ENCODE measurements around the gene ABCA1.

Gene ABCA1

DNA sequence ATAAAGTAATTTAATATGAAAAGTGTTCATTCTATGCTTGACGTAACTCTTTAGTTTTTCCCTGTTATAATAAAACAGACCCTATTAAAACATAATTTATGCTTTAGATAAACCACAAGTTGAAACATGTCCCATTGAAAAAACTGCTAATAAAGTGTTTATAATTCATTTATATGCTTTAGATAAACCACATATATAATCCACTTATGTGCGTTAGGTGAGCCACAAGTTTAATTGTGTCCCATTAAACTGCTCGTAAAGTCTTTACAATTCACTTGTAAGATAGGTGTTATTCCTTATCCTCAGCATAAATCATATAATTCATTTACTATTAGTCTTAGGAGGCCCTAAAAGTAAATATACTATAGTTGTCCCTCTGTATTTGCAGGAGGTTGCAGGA is 160.4 kb downstream of the ABCA1 start:
- no peak overlapping the region for H3K4me3 ChIP-seq (ENCODE audit: low read length in 2 of 2)
- H3K36me3 ChIP-seq (ENCODE audit: control insufficient read depth in 2 of 2, insufficient read depth in 2 of 2, low read length in 2 of 2), result no peaks in the 10 kb centered on the region
- H3K9ac ChIP-seq (ENCODE audit: low read length in 2 of 2), result no peak overlapping the region
- no peaks in the 10 kb centered on the region for H3K9me3 ChIP-seq (ENCODE audit: control insufficient read depth in 2 of 2, low read length in 2 of 2)
- H3K27me3 ChIP-seq (ENCODE audit: control insufficient read depth in 1 of 2, insufficient read depth in 2 of 2, low read length in 2 of 2), result no peaks in the 10 kb centered on the region
- no peak overlapping the region for H3K27ac ChIP-seq (ENCODE audit: low read length)
- H3K4me1 ChIP-seq (ENCODE audit: control insufficient read depth, insufficient read depth, low read length), result peaks cover 4% of the 10 kb centered on the region

DNA sequence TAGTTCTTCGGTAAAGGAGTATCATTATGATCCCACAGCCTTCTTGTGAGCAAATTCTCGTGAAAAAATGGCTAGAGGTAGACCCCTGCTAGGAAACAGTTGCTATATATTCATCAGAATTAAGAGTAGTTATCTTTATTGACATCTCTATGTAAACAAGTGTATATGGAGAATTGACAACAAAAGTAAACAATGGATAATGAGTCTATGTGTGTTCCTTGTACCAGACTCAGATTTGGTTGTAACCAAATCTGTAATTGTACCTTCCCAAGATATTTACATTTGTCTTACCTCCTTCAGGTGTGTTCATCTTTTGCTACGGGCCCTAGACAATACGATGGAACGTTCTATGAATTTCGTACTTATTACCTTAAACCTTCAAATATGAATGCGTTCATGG is 161.9 kb downstream of the ABCA1 start:
- Histone ChIP-seq H3K9ac (ENCODE audit: low read length in 2 of 2) (no peak overlapping the region), H3K9me3 (ENCODE audit: control insufficient read depth in 2 of 2, low read length in 2 of 2) (no peaks in the 10 kb centered on the region), H3K27me3 (ENCODE audit: control insufficient read depth in 1 of 2, insufficient read depth in 2 of 2, low read length in 2 of 2) (no peaks in the 10 kb centered on the region), H3K4me3 (ENCODE audit: low read length in 2 of 2) (no peak overlapping the region), H3K4me1 (ENCODE audit: control insufficient read depth, insufficient read depth, low read length) (peaks cover 4% of the 10 kb centered on the region), H3K27ac (ENCODE audit: low read length) (no peak overlapping the region), H3K36me3 (ENCODE audit: control insufficient read depth in 2 of 2, insufficient read depth in 2 of 2, low read length in 2 of 2) (no peaks in the 10 kb centered on the region)

- H3K4me1 ChIP-seq (ENCODE audit: control insufficient read depth, insufficient read depth, low read length), result peaks cover 4% of the 10 kb centered on the region
- no peak overlapping the region for H3K27ac ChIP-seq (ENCODE audit: low read length)
- no peaks in the 10 kb centered on the region for H3K9me3 ChIP-seq (ENCODE audit: control insufficient read depth in 2 of 2, low read length in 2 of 2)
- no peaks in the 10 kb centered on the region for H3K36me3 ChIP-seq (ENCODE audit: control insufficient read depth in 2 of 2, insufficient read depth in 2 of 2, low read length in 2 of 2)
- H3K4me3 ChIP-seq (ENCODE audit: low read length in 2 of 2), result no peak overlapping the region
- no peak overlapping the region for H3K9ac ChIP-seq (ENCODE audit: low read length in 2 of 2)
- H3K27me3 ChIP-seq (ENCODE audit: control insufficient read depth in 1 of 2, insufficient read depth in 2 of 2, low read length in 2 of 2), result no peaks in the 10 kb centered on the region
Measured at GRCh38 chr9:104765138-104765537, 162.8 kb downstream of the ABCA1 start.

DNA sequence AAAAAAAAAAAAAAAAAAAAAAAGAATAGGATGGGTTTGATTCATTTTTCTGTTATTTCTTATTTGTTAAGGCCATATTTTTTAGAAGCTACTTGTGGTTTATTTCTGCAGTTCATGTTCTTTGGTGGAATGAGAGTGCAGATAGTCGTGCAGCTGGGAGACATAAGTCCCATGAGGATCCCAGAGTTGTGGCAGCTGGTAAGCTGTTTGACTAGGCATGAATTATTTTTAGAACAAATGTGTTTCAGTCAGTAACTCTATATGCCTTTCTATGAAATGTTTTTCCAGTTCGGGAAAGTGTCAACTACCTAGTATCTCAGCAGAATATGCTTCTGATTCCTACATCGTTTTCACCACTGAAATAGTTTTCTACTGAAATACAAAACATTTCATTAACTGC is 169.0 kb downstream of the ABCA1 start:
- Histone ChIP-seq H3K27me3 (ENCODE audit: control insufficient read depth in 1 of 2, insufficient read depth in 2 of 2, low read length in 2 of 2) (no peaks in the 10 kb centered on the region), H3K27ac (ENCODE audit: low read length) (no peak overlapping the region), H3K36me3 (ENCODE audit: control insufficient read depth in 2 of 2, insufficient read depth in 2 of 2, low read length in 2 of 2) (peaks cover 0 to 6% of the 10 kb centered on the region in 2 donors), H3K9me3 (ENCODE audit: control insufficient read depth in 2 of 2, low read length in 2 of 2) (no peaks in the 10 kb centered on the region), H3K9ac (ENCODE audit: low read length in 2 of 2) (no peak overlapping the region), H3K4me3 (ENCODE audit: low read length in 2 of 2) (no peak overlapping the region), H3K4me1 (ENCODE audit: control insufficient read depth, insufficient read depth, low read length) (no peaks in the 10 kb centered on the region)

GRCh38 chr9:104750185-104750767 is 177.7 kb downstream of the ABCA1 start:
- H3K36me3 ChIP-seq (ENCODE audit: control insufficient read depth in 2 of 2, insufficient read depth in 2 of 2, low read length in 2 of 2), result peaks cover 0 to 3% of the 10 kb centered on the region in 2 donors
- no peaks in the 10 kb centered on the region for H3K4me1 ChIP-seq (ENCODE audit: control insufficient read depth, insufficient read depth, low read length)
- H3K9ac ChIP-seq (ENCODE audit: low read length in 2 of 2), result no peak overlapping the region
- H3K4me3 ChIP-seq (ENCODE audit: low read length in 2 of 2), result no peak overlapping the region
- no peaks in the 10 kb centered on the region for H3K27me3 ChIP-seq (ENCODE audit: control insufficient read depth in 1 of 2, insufficient read depth in 2 of 2, low read length in 2 of 2)
- no peaks in the 10 kb centered on the region for H3K9me3 ChIP-seq (ENCODE audit: control insufficient read depth in 2 of 2, low read length in 2 of 2)
- no peak overlapping the region for H3K27ac ChIP-seq (ENCODE audit: low read length)

DNA sequence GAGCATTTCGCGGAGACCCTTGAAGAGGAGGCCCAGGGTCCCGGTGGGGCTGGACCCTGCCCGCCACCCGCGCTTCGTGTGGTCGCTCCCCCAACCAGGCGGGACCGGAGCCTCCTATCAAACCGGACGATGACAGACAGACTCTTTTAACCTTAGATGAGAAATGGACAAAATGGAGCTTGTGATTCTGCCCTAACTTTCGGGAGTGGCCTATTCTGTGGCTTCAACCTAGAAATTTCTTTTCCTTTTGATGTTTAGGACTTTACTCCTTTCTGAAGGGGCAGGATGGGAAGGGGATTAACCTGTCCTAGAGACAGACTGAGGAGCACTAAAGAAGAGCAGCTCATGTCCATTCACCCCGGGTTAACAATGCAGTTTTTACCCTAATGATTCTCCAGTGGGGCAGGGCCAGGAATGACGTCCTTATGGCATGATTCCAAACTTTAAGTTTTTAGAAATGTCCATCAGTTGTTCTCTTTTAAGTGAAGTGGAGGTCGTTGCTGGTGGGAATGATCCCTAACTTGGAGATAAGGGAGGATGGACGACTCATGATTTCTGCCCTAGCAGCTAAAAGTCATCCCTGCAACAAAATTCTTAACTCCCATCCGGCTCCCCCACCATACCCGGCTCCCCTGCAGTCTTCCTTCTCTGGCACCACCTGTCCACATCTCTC is 179.5 kb downstream of the ABCA1 start:
- H3K27ac ChIP-seq (ENCODE audit: low read length), result peak overlapping the region; percentile 42
- H3K36me3 ChIP-seq (ENCODE audit: control insufficient read depth in 2 of 2, insufficient read depth in 2 of 2, low read length in 2 of 2), result no peaks in the 10 kb centered on the region
- peak overlapping the region; percentile 83 to 93 for H3K4me3 ChIP-seq (ENCODE audit: low read length in 2 of 2)

DNA sequence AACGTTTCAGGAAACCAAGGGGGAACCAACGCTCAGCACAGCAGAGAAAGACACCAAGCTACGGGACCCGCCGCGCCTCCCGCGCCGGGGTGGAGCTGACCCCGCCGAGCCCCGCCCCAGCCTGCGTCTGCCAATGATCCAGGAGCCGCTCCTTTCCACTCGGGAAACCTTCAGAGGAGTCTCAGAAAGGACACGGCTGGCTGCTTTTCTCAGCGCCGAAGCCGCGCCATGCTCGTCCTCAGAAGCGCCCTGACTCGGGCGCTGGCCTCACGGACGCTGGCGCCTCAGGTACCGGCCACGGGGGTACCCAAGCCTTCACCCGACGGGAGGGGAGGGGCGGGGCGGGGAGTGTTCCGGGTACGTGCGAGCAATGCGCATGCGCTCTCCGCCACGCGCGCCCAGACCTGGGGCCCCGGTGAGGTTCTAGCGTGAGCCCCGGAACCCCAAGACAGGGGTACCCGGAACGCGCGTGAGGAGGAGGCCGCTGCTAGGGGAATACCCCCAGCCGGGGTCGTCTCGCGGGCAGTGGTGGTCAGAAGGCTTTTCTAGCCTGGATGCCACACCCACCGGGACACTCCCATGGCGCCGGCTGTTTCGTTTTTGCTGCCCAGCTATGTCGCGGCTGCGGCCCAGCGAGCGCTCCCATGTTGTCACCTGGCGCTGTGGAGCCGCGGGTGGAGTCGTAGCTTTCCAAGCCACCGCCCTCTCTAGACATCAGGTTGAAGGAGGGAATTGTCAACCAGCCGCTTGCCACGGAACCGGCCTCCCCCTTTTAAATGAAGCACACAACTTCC is 180.2 kb downstream of the ABCA1 start, which contains the start of gene NIPSNAP3A:
Gene NIPSNAP3A, plus strand, starts transcription at position 119 of the 794 bp plus-strand sequence. Its CDS starts 110 bp downstream, at position 229.
- Histone ChIP-seq H3K36me3 (ENCODE audit: control insufficient read depth in 2 of 2, insufficient read depth in 2 of 2, low read length in 2 of 2) (no peaks in the 10 kb centered on the region), H3K27ac (ENCODE audit: low read length) (peak within 1 kb of the TSS; percentile 42), H3K4me3 (ENCODE audit: low read length in 2 of 2) (peak within 1 kb of the TSS; percentile 83 to 93), H3K9ac (ENCODE audit: low read length in 2 of 2) (peak within 1 kb of the TSS; percentile 68 to 80), H3K27me3 (ENCODE audit: control insufficient read depth in 1 of 2, insufficient read depth in 2 of 2, low read length in 2 of 2) (no peaks in the 10 kb centered on the region), H3K9me3 (ENCODE audit: control insufficient read depth in 2 of 2, low read length in 2 of 2) (no peaks in the 10 kb centered on the region), H3K4me1 (ENCODE audit: control insufficient read depth, insufficient read depth, low read length) (no peaks in the 10 kb centered on the region)

More for the DNA sequence above, 179.5 kb downstream of the ABCA1 start:
- peak overlapping the region; percentile 68 to 80 for H3K9ac ChIP-seq (ENCODE audit: low read length in 2 of 2)
- H3K27me3 ChIP-seq (ENCODE audit: control insufficient read depth in 1 of 2, insufficient read depth in 2 of 2, low read length in 2 of 2), result no peaks in the 10 kb centered on the region
- no peaks in the 10 kb centered on the region for H3K4me1 ChIP-seq (ENCODE audit: control insufficient read depth, insufficient read depth, low read length)
- no peaks in the 10 kb centered on the region for H3K9me3 ChIP-seq (ENCODE audit: control insufficient read depth in 2 of 2, low read length in 2 of 2)

GRCh38 chr9:104747245-104747564 is 180.8 kb downstream of the ABCA1 start:
- H3K27me3 ChIP-seq (ENCODE audit: control insufficient read depth in 1 of 2, insufficient read depth in 2 of 2, low read length in 2 of 2), result no peaks in the 10 kb centered on the region
- H3K36me3 ChIP-seq (ENCODE audit: control insufficient read depth in 2 of 2, insufficient read depth in 2 of 2, low read length in 2 of 2), result no peaks in the 10 kb centered on the region
- peak overlapping the region; percentile 83 to 93 for H3K4me3 ChIP-seq (ENCODE audit: low read length in 2 of 2)
- no peaks in the 10 kb centered on the region for H3K9me3 ChIP-seq (ENCODE audit: control insufficient read depth in 2 of 2, low read length in 2 of 2)
- peak overlapping the region; percentile 68 to 80 for H3K9ac ChIP-seq (ENCODE audit: low read length in 2 of 2)
- H3K4me1 ChIP-seq (ENCODE audit: control insufficient read depth, insufficient read depth, low read length), result no peaks in the 10 kb centered on the region
- peak overlapping the region; percentile 42 for H3K27ac ChIP-seq (ENCODE audit: low read length)

GRCh38 chr9:104746798-104747197 is 181.2 kb downstream of the ABCA1 start:
- Histone ChIP-seq H3K4me3 (ENCODE audit: low read length in 2 of 2) (peak overlapping the region; percentile 83 to 93), H3K9ac (ENCODE audit: low read length in 2 of 2) (peak overlapping the region; percentile 68 to 80), H3K27ac (ENCODE audit: low read length) (no peak overlapping the region), H3K27me3 (ENCODE audit: control insufficient read depth in 1 of 2, insufficient read depth in 2 of 2, low read length in 2 of 2) (no peaks in the 10 kb centered on the region), H3K36me3 (ENCODE audit: control insufficient read depth in 2 of 2, insufficient read depth in 2 of 2, low read length in 2 of 2) (no peaks in the 10 kb centered on the region), H3K4me1 (ENCODE audit: control insufficient read depth, insufficient read depth, low read length) (no peaks in the 10 kb centered on the region), H3K9me3 (ENCODE audit: control insufficient read depth in 2 of 2, low read length in 2 of 2) (no peaks in the 10 kb centered on the region)

- Histone ChIP-seq H3K9me3 (ENCODE audit: control insufficient read depth in 2 of 2, low read length in 2 of 2) (no peaks in the 10 kb centered on the region), H3K36me3 (ENCODE audit: control insufficient read depth in 2 of 2, insufficient read depth in 2 of 2, low read length in 2 of 2) (no peaks in the 10 kb centered on the region), H3K27ac (ENCODE audit: low read length) (no peak overlapping the region), H3K4me1 (ENCODE audit: control insufficient read depth, insufficient read depth, low read length) (no peaks in the 10 kb centered on the region), H3K9ac (ENCODE audit: low read length in 2 of 2) (no peak overlapping the region), H3K4me3 (ENCODE audit: low read length in 2 of 2) (no peak overlapping the region), H3K27me3 (ENCODE audit: control insufficient read depth in 1 of 2, insufficient read depth in 2 of 2, low read length in 2 of 2) (no peaks in the 10 kb centered on the region)
Measured at GRCh38 chr9:104746285-104746684, 181.7 kb downstream of the ABCA1 start.
